DND-41 (cell line): Measurements from ENCODE around the gene ETS2.
A peak's percentile ranks its signal among the peaks of the same experiment; 100 is the strongest.

ENCODE experiments used
- ATAC-seq: fragments of 200-7000 bp; cut with Tn5 transposase; 3 replicates; pipeline ENCODE4 v1.9.1; 2021; ENCODE audit warnings: low read depth; ENCODE audit not compliant: insufficient read depth
- DNase-seq: peaks from one replicate; pipeline ENCODE4 v3.0.0-alpha.2; 2020
- H2AFZ ChIP-seq: 2 replicates; pipeline ENCODE4 v1.6.0; 2012; ENCODE audit warnings: low read depth, low read length
- H3K27ac ChIP-seq: 2 replicates; pipeline ENCODE4 v1.5.1; 2012; ENCODE audit warnings: low read length, inconsistent platforms
- H3K27me3 ChIP-seq: fragments of 200-600 bp; sonication (generic); 2 replicates; pipeline ENCODE4 v1.6.0; 2012; ENCODE audit warnings: low read length, mild to moderate bottlenecking, inconsistent platforms; ENCODE audit not compliant: insufficient read depth, poor library complexity
- H3K36me3 ChIP-seq: 2 replicates; pipeline ENCODE4 v1.5.1; 2012; ENCODE audit warnings: low read length, inconsistent platforms; ENCODE audit not compliant: insufficient read depth
- H3K4me1 ChIP-seq: 2 replicates; pipeline ENCODE4 v1.5.1; 2012; ENCODE audit warnings: mild to moderate bottlenecking, low read length; ENCODE audit not compliant: insufficient read depth
- H3K4me2 ChIP-seq: 2 replicates; pipeline ENCODE4 v1.6.0; 2012; ENCODE audit warnings: mild to moderate bottlenecking, moderate library complexity, low read length, inconsistent platforms; ENCODE audit not compliant: insufficient read depth
- H3K4me3 ChIP-seq, 2 experiments: fragments of 200-600 bp in 1 of 2; shearing (Covaris generic) in 1 of 2; 2 replicates each; pipeline ENCODE4 v1.5.1; 2012 to 2016; ENCODE audit warnings: inconsistent platforms in 2 of 2, low read length in 2 of 2, mild to moderate bottlenecking in 2 of 2, low read depth in 1 of 2, moderate library complexity in 1 of 2
- H3K79me2 ChIP-seq: 2 replicates; pipeline ENCODE4 v1.6.0; 2012; ENCODE audit warnings: low read length, inconsistent platforms; ENCODE audit not compliant: insufficient read depth
- H3K9ac ChIP-seq: 2 replicates; pipeline ENCODE4 v1.6.0; 2012; ENCODE audit warnings: low read depth, mild to moderate bottlenecking, inconsistent platforms, low read length, moderate library complexity
- H3K9me3 ChIP-seq: 2 replicates; pipeline ENCODE4 v1.5.1; 2012; ENCODE audit warnings: low read length, moderate library complexity, mild to moderate bottlenecking, inconsistent platforms; ENCODE audit not compliant: insufficient read depth, severe bottlenecking
- H4K20me1 ChIP-seq: 2 replicates; pipeline ENCODE4 v1.6.0; 2012; ENCODE audit warnings: low read length; ENCODE audit not compliant: insufficient read depth
- EZH2 ChIP-seq: IDR thresholded peaks from 3 replicates; pipeline ENCODE4 v1.6.1; 2012; ENCODE audit warnings: borderline replicate concordance, low read depth, mild to moderate bottlenecking, moderate library complexity, low read length, inconsistent platforms; ENCODE audit not compliant: severe bottlenecking
- TF ChIP-seq, protein P1 (sequence below): IDR thresholded peaks from 2 replicates; pipeline ENCODE4 v1.5.1; 2012; ENCODE audit warnings: borderline replicate concordance, low read length, moderate library complexity, mild to moderate bottlenecking; ENCODE audit not compliant: poor library complexity, severe bottlenecking; ENCODE audit errors: extremely low read depth

ETS2 gene

DNA sequence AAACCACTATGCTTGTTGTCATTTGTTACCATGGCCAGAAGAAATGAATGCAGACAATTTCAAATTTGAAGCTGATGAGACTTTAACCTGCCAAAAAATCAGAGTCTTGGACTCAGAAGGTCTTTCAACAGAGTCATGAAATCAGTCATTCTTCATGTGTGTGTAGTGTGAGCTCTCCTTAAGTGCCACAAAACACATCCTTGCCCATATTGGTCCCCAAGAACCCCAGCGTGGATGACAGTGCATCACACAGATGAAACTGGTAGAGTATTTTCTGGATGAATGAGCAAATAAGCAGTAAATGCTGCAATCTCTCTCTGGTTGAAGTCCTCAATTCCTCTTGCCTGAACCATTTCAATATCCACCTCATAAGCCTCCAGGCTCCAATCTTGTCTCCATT lies 28.7 kb upstream of the ETS2 start:
- Histone ChIP-seq H2AFZ (no peak overlapping the region), H3K79me2 (no peaks in the 10 kb centered on the region), H3K4me2 (no peak overlapping the region), H3K4me3 (no peak overlapping the region), H3K9ac (no peak overlapping the region), H3K9me3 (peaks cover 11% of the 10 kb centered on the region), H3K4me1 (peaks cover 6% of the 10 kb centered on the region; the same call in 1 of the 2 replicates), H3K36me3 (no peaks in the 10 kb centered on the region), H3K27ac (no peak overlapping the region), H4K20me1 (no peaks in the 10 kb centered on the region), H3K27me3 (no peaks in the 10 kb centered on the region)
- no peak for DNase-seq
- TF ChIP-seq EZH2, result no peak
- TF ChIP-seq, protein P1, sequence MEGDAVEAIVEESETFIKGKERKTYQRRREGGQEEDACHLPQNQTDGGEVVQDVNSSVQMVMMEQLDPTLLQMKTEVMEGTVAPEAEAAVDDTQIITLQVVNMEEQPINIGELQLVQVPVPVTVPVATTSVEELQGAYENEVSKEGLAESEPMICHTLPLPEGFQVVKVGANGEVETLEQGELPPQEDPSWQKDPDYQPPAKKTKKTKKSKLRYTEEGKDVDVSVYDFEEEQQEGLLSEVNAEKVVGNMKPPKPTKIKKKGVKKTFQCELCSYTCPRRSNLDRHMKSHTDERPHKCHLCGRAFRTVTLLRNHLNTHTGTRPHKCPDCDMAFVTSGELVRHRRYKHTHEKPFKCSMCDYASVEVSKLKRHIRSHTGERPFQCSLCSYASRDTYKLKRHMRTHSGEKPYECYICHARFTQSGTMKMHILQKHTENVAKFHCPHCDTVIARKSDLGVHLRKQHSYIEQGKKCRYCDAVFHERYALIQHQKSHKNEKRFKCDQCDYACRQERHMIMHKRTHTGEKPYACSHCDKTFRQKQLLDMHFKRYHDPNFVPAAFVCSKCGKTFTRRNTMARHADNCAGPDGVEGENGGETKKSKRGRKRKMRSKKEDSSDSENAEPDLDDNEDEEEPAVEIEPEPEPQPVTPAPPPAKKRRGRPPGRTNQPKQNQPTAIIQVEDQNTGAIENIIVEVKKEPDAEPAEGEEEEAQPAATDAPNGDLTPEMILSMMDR, result no peak
- ATAC-seq, result no peak

DNA sequence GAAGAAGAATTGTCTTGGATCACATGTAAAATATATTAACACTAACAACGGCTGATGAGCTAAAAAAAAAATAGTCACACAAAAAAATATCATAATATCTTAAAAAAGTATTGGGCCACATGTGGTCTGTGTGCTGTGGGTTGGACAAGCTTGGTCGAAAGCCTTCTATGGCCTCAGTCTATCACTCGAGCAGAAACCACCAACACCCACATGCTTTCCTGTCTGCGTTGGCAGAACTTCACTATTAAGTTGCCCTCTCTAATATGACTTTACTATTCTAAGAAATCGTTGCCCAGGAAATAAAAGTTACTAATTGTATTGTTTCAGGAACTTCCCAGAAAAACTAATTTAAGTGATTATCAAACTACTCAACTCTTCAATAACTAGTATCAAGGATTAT lies 28.2 kb upstream of the ETS2 start:
- Histone ChIP-seq H3K9me3 (peaks cover 16% of the 10 kb centered on the region), H3K27ac (no peak overlapping the region), H3K4me1 (peaks cover 6% of the 10 kb centered on the region; the same call in 1 of the 2 replicates), H3K79me2 (no peaks in the 10 kb centered on the region), H3K4me2 (no peak overlapping the region), H4K20me1 (no peaks in the 10 kb centered on the region), H3K9ac (no peak overlapping the region), H3K27me3 (no peaks in the 10 kb centered on the region), H3K4me3 (no peak overlapping the region), H2AFZ (no peak overlapping the region), H3K36me3 (no peaks in the 10 kb centered on the region)
- DNase-seq, result no peak
- TF ChIP-seq, protein P1, result no peak
- TF ChIP-seq EZH2, result no peak
- ATAC-seq, result peak; percentile 72; the same call in 2 of the 3 replicates

DNA sequence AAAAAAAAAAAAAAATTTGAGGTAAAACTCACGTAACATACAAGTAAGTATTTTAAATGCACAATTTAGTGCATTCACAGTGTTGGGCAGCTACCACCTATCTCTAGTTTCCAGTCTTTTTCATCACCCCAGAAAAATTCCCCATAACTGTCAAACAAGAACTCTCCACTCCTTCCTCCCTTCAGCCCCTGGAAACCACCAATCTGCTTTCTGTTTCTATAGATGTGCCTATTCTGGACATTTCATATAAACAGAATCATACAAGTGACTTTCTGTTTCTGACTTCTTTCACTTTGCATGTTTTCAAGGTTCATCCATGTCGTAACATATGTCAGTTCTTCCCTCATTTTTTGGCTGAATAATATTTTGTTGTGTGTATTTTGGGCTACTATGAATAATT lies 24.9 kb upstream of the ETS2 start:
- H3K4me1 ChIP-seq, result peaks cover 6% of the 10 kb centered on the region; the same call in 1 of the 2 replicates
- H3K27me3 ChIP-seq, result no peaks in the 10 kb centered on the region
- DNase-seq, result no peak
- H3K4me3 ChIP-seq, result no peak overlapping the region
- H3K9me3 ChIP-seq, result peaks cover 21% of the 10 kb centered on the region
- H4K20me1 ChIP-seq, result no peaks in the 10 kb centered on the region
- no peaks in the 10 kb centered on the region for H3K36me3 ChIP-seq
- TF ChIP-seq, protein P1, result no peak
- no peak for TF ChIP-seq EZH2
- H3K79me2 ChIP-seq, result no peaks in the 10 kb centered on the region
- H3K27ac ChIP-seq, result no peak overlapping the region
- no peak overlapping the region for H3K4me2 ChIP-seq
- ATAC-seq, result 0 out of 3 replicates have a peak, but pooled peaks have one; percentile 37
- H3K9ac ChIP-seq, result no peak overlapping the region
- no peak overlapping the region for H2AFZ ChIP-seq
